Type B pancreatic cell (in vitro differentiated cells): ENCODE measurements around the gene IL3. TPM values are rescaled to one million over a fixed set of nuclear protein-coding genes. Genes with fewer than 3 reads are reported as not detected.

Experiments
- DNase-seq: peaks from one replicate; pipeline ENCODE4 v3.0.0; 2021; ENCODE audit warnings: mixed read lengths; ENCODE audit not compliant: unreplicated experiment; ENCODE audit errors: extremely low spot score
- H3K27ac Mint-ChIP-seq: 2 replicates; pipeline ENCODE4 v1.8.0; 2021; ENCODE audit warnings: mild to moderate bottlenecking, mixed read lengths
- H3K27me3 Mint-ChIP-seq: 2 replicates; pipeline ENCODE4 v1.8.0; 2021; ENCODE audit warnings: mixed read lengths
- H3K36me3 Mint-ChIP-seq: 2 replicates; pipeline ENCODE4 v1.8.0; 2021; ENCODE audit warnings: mixed read lengths
- H3K4me1 Mint-ChIP-seq: one replicate; pipeline ENCODE4 v1.8.0; 2021; ENCODE audit warnings: mixed read lengths; ENCODE audit not compliant: unreplicated experiment
- H3K4me3 Mint-ChIP-seq: 2 replicates; pipeline ENCODE4 v1.8.0; 2021; ENCODE audit warnings: mild to moderate bottlenecking, mixed read lengths
- H3K9me3 Mint-ChIP-seq: 2 replicates; pipeline ENCODE4 v1.8.0; 2021; ENCODE audit warnings: mixed read lengths
- total RNA-seq: library from RNA; stranded (reverse); gene quantifications from 2 replicates; pipeline ENCODE4 v1.2.1, GENCODE V29; 2021; ENCODE audit warnings: low replicate concordance
- TF ChIP-seq, protein P1 (sequence below): fragments of 200-600 bp; sonication (generic); conservative IDR thresholded peaks from 2 replicates; pipeline ENCODE4 v1.5.0; 2021; ENCODE audit warnings: antibody characterized with exemption, mild to moderate bottlenecking

IL3 gene
- total RNA-seq, 1 donor from 2014 or later, result not detected

- Mint-ChIP-seq H3K36me3 (no peaks in the 10 kb centered on the region), H3K4me1 (no peaks in the 10 kb centered on the region), H3K27ac (no peak overlapping the region), H3K4me3 (no peak overlapping the region), H3K27me3 (peaks cover 72% of the 10 kb centered on the region), H3K9me3 (no peaks in the 10 kb centered on the region)
- no peak for DNase-seq
- TF ChIP-seq, protein P1, sequence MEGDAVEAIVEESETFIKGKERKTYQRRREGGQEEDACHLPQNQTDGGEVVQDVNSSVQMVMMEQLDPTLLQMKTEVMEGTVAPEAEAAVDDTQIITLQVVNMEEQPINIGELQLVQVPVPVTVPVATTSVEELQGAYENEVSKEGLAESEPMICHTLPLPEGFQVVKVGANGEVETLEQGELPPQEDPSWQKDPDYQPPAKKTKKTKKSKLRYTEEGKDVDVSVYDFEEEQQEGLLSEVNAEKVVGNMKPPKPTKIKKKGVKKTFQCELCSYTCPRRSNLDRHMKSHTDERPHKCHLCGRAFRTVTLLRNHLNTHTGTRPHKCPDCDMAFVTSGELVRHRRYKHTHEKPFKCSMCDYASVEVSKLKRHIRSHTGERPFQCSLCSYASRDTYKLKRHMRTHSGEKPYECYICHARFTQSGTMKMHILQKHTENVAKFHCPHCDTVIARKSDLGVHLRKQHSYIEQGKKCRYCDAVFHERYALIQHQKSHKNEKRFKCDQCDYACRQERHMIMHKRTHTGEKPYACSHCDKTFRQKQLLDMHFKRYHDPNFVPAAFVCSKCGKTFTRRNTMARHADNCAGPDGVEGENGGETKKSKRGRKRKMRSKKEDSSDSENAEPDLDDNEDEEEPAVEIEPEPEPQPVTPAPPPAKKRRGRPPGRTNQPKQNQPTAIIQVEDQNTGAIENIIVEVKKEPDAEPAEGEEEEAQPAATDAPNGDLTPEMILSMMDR, result no peak
Observed at GRCh38 chr5:132019857-132020555, 40.4 kb upstream of the IL3 start.

DNA sequence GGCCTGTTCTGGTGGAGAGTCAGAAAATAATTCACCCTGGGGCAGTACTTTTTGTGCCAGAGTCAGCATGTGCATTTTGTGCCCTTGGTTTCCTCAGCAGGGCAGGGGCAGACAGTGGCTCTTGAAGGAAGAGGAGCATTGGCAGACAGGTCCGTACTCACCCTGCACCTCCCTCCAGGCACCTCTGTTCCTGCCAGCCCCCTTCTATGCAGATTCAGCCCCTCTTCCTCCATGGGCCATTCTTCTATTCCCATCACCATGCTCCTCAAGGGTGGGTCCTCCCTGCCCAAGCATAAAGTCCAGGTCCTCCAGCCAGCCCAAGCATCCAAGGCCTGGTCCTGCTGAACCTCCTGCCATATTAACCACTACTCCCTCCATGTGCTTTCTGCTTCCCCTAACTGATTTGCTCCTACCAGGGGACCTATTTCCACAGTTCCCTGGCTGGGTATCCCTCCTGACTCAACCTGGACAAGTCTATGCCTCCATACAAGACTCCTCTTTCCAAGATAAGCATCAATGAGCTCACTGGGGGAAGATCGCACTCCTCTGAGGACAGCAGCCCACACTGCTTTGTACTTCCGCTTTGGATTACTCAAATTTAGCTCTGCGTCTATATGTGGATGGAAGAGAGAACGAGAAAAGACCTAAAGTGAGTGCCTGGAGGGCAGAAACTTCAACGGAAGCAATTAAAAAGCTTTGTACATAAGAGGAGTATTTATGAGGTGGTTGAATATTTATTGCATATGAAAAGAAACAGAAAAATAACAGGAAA lies 39.7 kb upstream of the IL3 start:
- no peak overlapping the region for H3K27ac Mint-ChIP-seq
- H3K9me3 Mint-ChIP-seq, result no peaks in the 10 kb centered on the region
- H3K36me3 Mint-ChIP-seq, result no peaks in the 10 kb centered on the region
- no peak for DNase-seq
- H3K27me3 Mint-ChIP-seq, result peaks cover 64% of the 10 kb centered on the region
- no peak overlapping the region for H3K4me3 Mint-ChIP-seq
- TF ChIP-seq, protein P1, result no peak
- no peaks in the 10 kb centered on the region for H3K4me1 Mint-ChIP-seq

GRCh38 chr5:132021654-132022053 lies 38.8 kb upstream of the IL3 start:
- Mint-ChIP-seq H3K4me3 (no peak overlapping the region), H3K36me3 (no peaks in the 10 kb centered on the region), H3K27ac (no peak overlapping the region), H3K9me3 (no peaks in the 10 kb centered on the region), H3K27me3 (peaks cover 55% of the 10 kb centered on the region), H3K4me1 (no peaks in the 10 kb centered on the region)
- TF ChIP-seq, protein P1, result no peak
- DNase-seq, result no peak

DNA sequence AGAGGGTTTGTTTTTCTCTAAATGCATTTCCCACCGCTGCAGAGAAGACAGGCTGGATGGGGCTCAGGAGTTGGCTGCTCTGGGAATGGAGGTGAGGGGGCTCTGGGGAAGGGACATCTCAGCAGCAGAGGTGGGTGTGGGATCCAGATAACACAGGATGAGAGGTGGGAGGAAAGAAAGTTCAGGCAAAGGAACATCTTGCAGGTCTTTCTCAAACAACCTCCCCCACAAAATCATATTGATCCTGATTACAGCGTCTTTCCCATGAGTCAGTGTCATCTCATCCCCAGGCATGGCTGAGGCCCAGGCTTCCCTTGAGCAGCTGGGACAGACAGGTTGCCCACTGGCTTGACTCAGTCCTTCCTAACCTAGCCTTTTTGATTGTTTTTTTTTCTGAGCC lies 37.7 kb upstream of the IL3 start:
- Mint-ChIP-seq H3K4me3 (no peak overlapping the region), H3K4me1 (no peaks in the 10 kb centered on the region), H3K27me3 (peaks cover 46% of the 10 kb centered on the region), H3K9me3 (no peaks in the 10 kb centered on the region), H3K27ac (no peak overlapping the region), H3K36me3 (no peaks in the 10 kb centered on the region)
- no peak for DNase-seq
- TF ChIP-seq, protein P1, result no peak

DNA sequence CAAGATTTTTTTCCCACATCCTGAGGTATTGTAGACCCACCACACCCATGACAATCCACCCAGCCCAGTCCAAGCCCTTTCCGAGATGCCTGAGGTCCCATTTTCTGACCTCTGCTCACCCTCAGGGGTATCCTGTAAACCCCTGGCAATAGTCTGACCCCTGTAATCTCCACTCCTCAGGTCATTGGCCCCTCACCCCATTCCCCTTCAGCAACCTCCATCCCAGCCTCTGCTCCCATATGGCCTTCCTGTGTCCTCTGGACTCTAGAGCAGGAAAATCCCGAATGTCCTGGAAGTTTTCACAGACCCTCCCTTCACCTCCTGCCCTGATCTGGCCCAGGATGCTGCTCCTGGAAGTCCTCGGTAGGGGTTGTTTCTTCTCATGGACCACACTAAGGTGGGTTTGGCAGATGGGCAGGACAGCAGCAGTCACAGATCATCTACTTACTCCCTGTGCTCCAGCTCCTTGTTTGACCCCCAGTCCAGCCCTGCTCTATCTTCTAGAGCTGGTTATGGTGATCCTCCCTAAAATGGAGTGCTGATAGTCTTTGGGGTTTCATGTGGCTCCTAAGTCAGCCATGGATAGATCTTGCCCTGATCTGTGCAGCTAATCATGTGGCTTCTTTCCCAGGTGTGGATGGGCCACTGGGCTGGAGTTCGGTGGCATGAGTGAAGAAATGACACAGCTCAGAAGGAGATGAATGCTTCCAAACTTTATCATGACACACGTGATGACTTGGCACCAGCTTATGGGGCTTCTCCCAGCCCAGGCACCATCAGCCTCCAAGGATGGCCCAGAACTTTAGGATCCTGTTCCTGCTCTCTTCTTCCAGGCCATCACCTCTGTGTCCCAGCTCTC lies 37.0 kb upstream of the IL3 start:
- Mint-ChIP-seq H3K9me3 (no peaks in the 10 kb centered on the region), H3K27ac (no peak overlapping the region), H3K36me3 (no peaks in the 10 kb centered on the region), H3K27me3 (peaks cover 41% of the 10 kb centered on the region), H3K4me1 (no peaks in the 10 kb centered on the region), H3K4me3 (no peak overlapping the region)
- no peak for DNase-seq
- TF ChIP-seq, protein P1, result no peak
